GM20431 (cell line): Measurements from ENCODE around the gene CNKSR3.

ENCODE experiments used
- in situ Hi-C: fragments of 300-500 bp; cut with MseI, MboI; formaldehyde crosslinking; loops from one replicate; pipeline ENCODE4 v1.15.0; 2020; ENCODE audit warnings: low sequenced_read_pairs; ENCODE audit not compliant: unreplicated experiment

Gene CNKSR3

GRCh38 chr6:154397491-154398195 lies 112.8 kb downstream of the CNKSR3 start:
- in situ Hi-C loops: no loop called here

- in situ Hi-C loops: no loop called here
These were observed 114.6 kb downstream of the CNKSR3 start for GRCh38 chr6:154395878-154396277.

- in situ Hi-C loops: no loop called here
These were observed 115.2 kb downstream of the CNKSR3 start for GRCh38 chr6:154395316-154395715.

GRCh38 chr6:154394571-154394970 lies 115.9 kb downstream of the CNKSR3 start:
- in situ Hi-C loops: no loop called here

GRCh38 chr6:154390034-154390433 lies 120.5 kb downstream of the CNKSR3 start:
- in situ Hi-C loops: no loop called here

GRCh38 chr6:154388803-154389202 lies 121.7 kb downstream of the CNKSR3 start:
- in situ Hi-C loops: no loop called here

GRCh38 chr6:154386848-154387717 lies 123.4 kb downstream of the CNKSR3 start:
- in situ Hi-C loops: no loop called here

GRCh38 chr6:154384191-154384590 lies 126.3 kb downstream of the CNKSR3 start:
- in situ Hi-C loops: no loop called here

GRCh38 chr6:154383273-154383672 lies 127.2 kb downstream of the CNKSR3 start:
- in situ Hi-C loops: no loop called here

- in situ Hi-C loops: no loop called here
These were observed 127.7 kb downstream of the CNKSR3 start for GRCh38 chr6:154382740-154383139.

- in situ Hi-C loops: no loop called here
These were observed 128.9 kb downstream of the CNKSR3 start for GRCh38 chr6:154381548-154381947.

- in situ Hi-C loops: no loop called here
These were observed 129.7 kb downstream of the CNKSR3 start for GRCh38 chr6:154380741-154381140.

GRCh38 chr6:154379585-154379984 lies 130.9 kb downstream of the CNKSR3 start:
- in situ Hi-C loops: no loop called here

GRCh38 chr6:154378518-154378917 lies 132.0 kb downstream of the CNKSR3 start:
- in situ Hi-C loops: no loop called here

- in situ Hi-C loops: no loop called here
These were observed 132.8 kb downstream of the CNKSR3 start for GRCh38 chr6:154377726-154378125.

GRCh38 chr6:154373971-154374370 lies 136.5 kb downstream of the CNKSR3 start:
- in situ Hi-C loops: no loop called here

- in situ Hi-C loops: no loop called here
These were observed 139.2 kb downstream of the CNKSR3 start for GRCh38 chr6:154371281-154371680.

GRCh38 chr6:154370545-154370944 lies 139.9 kb downstream of the CNKSR3 start:
- in situ Hi-C loops: no loop called here

- in situ Hi-C loops: no loop called here
These were observed 142.4 kb downstream of the CNKSR3 start for GRCh38 chr6:154367839-154368695.

GRCh38 chr6:154367336-154367735 lies 143.1 kb downstream of the CNKSR3 start:
- in situ Hi-C loops: no loop called here
